ENCODE data around the gene USP40. TPM values are rescaled to one million over a fixed set of nuclear protein-coding genes. Genes with fewer than 3 reads are reported as not detected.

Gene USP40
- total RNA-seq, 1 donor from 2014 or later = 32.9 TPM

GRCh38 chr2:233565685-233566140, 869 bp downstream of the USP40 start:
- Histone ChIP-seq H3K4me2 (peak overlapping the region; percentile 85), H3K4me3 (peak overlapping the region; percentile 75), H3K27ac (peak overlapping the region; percentile 98), H3K4me1 (peaks cover 9% of the 10 kb centered on the region), H3F3A (ENCODE audit: low read depth) (peaks cover 19% of the 10 kb centered on the region), H3K9me3 (ENCODE audit: low read depth) (no peaks in the 10 kb centered on the region), H4K20me1 (ENCODE audit: low read depth) (no peaks in the 10 kb centered on the region), H3K79me2 (ENCODE audit: low read depth) (no peaks in the 10 kb centered on the region), H2AFZ (replicated peaks) (peak overlapping the region; percentile 87), H3K27me3 (no peaks in the 10 kb centered on the region), H3K36me3 (no peaks in the 10 kb centered on the region), H3K9ac (peak overlapping the region; percentile 87)
- peak overlapping the region; percentile 95 for H3K4me3 Mint-ChIP-seq
- H3K4me1 Mint-ChIP-seq = peaks cover 6% of the 10 kb centered on the region
- H3K27me3 Mint-ChIP-seq (ENCODE audit: insufficient read depth, low read depth) = peaks cover 2% of the 10 kb centered on the region
- peak overlapping the region; percentile 83 for H3K27ac Mint-ChIP-seq
- H3K9me3 Mint-ChIP-seq = no peaks in the 10 kb centered on the region
- no peak for DNase-seq (ENCODE audit: low spot score)
- TF ChIP-seq, protein P1, sequence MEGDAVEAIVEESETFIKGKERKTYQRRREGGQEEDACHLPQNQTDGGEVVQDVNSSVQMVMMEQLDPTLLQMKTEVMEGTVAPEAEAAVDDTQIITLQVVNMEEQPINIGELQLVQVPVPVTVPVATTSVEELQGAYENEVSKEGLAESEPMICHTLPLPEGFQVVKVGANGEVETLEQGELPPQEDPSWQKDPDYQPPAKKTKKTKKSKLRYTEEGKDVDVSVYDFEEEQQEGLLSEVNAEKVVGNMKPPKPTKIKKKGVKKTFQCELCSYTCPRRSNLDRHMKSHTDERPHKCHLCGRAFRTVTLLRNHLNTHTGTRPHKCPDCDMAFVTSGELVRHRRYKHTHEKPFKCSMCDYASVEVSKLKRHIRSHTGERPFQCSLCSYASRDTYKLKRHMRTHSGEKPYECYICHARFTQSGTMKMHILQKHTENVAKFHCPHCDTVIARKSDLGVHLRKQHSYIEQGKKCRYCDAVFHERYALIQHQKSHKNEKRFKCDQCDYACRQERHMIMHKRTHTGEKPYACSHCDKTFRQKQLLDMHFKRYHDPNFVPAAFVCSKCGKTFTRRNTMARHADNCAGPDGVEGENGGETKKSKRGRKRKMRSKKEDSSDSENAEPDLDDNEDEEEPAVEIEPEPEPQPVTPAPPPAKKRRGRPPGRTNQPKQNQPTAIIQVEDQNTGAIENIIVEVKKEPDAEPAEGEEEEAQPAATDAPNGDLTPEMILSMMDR (IDR thresholded peaks at IDR 0.05) = no peak
- TF ChIP-seq EZH2phosphoT487 (IDR thresholded peaks at IDR 0.05) (no peak), EZH2 (IDR thresholded peaks at IDR 0.05) (no peak)
- peaks cover 4% of the 10 kb centered on the region for H3K36me3 Mint-ChIP-seq

DNA sequence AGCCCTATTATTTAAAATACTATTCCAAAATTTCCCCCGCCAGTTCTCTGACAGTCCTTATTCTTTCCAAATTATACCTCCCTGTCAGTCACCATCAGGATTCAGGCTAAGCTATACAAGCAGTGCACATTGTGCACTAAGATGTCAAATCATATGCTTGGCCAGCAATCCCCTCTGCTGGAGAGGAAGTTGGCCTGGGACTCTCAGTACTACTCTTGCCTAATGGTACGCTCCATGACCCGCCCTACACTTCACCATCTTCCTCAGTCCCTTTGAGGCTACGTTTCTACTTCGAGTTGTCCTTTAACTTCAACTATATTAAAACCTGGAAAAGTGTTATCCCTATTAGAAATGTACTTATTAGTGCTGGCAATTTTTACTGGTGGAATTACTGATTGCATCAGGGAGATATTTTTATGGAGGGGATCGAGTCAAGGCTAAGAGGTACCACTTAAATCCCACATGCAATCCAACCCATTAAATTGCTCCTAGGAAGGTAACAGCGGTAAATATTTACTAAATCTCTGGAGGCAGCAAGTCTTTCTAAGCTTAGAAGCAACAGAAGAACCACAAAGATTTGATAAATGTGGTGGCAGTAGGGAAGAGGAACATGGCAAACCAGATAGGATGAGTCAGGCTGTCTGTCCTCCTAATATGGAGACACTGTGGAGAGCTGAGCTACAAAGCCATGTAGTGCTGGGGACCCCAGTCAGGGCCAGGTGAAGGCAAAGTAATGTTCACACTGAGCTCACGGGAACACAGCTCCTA, 2.7 kb downstream of the USP40 start:
- no peaks in the 10 kb centered on the region for H3K27me3 ChIP-seq
- TF ChIP-seq EZH2phosphoT487 (IDR thresholded peaks at IDR 0.05) (no peak), EZH2 (IDR thresholded peaks at IDR 0.05) (no peak)
- TF ChIP-seq, protein P1 (IDR thresholded peaks at IDR 0.05) = no peak
- H3K4me1 ChIP-seq = peaks cover 9% of the 10 kb centered on the region
- Mint-ChIP-seq H3K27ac (no peak overlapping the region), H3K4me1 (peaks cover 6% of the 10 kb centered on the region), H3K9me3 (no peaks in the 10 kb centered on the region), H3K36me3 (peaks cover 9% of the 10 kb centered on the region), H3K27me3 (ENCODE audit: insufficient read depth, low read depth) (peaks cover 2% of the 10 kb centered on the region), H3K4me3 (no peak overlapping the region)
- H3F3A ChIP-seq (ENCODE audit: low read depth) = peaks cover 19% of the 10 kb centered on the region
- DNase-seq (ENCODE audit: low spot score) = no peak
- H4K20me1 ChIP-seq (ENCODE audit: low read depth) = no peaks in the 10 kb centered on the region
- no peaks in the 10 kb centered on the region for H3K79me2 ChIP-seq (ENCODE audit: low read depth)
- no peak overlapping the region for H3K4me2 ChIP-seq
- H3K4me3 ChIP-seq = no peak overlapping the region
- no peak overlapping the region for H2AFZ ChIP-seq (replicated peaks)
- H3K27ac ChIP-seq = no peak overlapping the region
- H3K9me3 ChIP-seq (ENCODE audit: low read depth) = no peaks in the 10 kb centered on the region
- no peak overlapping the region for H3K9ac ChIP-seq
- no peaks in the 10 kb centered on the region for H3K36me3 ChIP-seq

- no peak overlapping the region for H3K9ac ChIP-seq
- DNase-seq (ENCODE audit: low spot score) = no peak
- TF ChIP-seq EZH2 (IDR thresholded peaks at IDR 0.05) (no peak), EZH2phosphoT487 (IDR thresholded peaks at IDR 0.05) (no peak)
- H3K79me2 ChIP-seq (ENCODE audit: low read depth) = no peaks in the 10 kb centered on the region
- Mint-ChIP-seq H3K36me3 (peaks cover 18% of the 10 kb centered on the region), H3K27me3 (ENCODE audit: insufficient read depth, low read depth) (peaks cover 3% of the 10 kb centered on the region), H3K4me3 (no peak overlapping the region), H3K27ac (no peak overlapping the region), H3K4me1 (peaks cover 4% of the 10 kb centered on the region), H3K9me3 (no peaks in the 10 kb centered on the region)
- H3K4me3 ChIP-seq = no peak overlapping the region
- H3F3A ChIP-seq (ENCODE audit: low read depth) = no peaks in the 10 kb centered on the region
- no peak overlapping the region for H2AFZ ChIP-seq (replicated peaks)
- no peaks in the 10 kb centered on the region for H3K36me3 ChIP-seq
- no peak overlapping the region for H3K27ac ChIP-seq
- H3K4me1 ChIP-seq = no peaks in the 10 kb centered on the region
- no peaks in the 10 kb centered on the region for H3K27me3 ChIP-seq
- no peaks in the 10 kb centered on the region for H3K9me3 ChIP-seq (ENCODE audit: low read depth)
- no peak overlapping the region for H3K4me2 ChIP-seq
- H4K20me1 ChIP-seq (ENCODE audit: low read depth) = no peaks in the 10 kb centered on the region
These were observed 9.5 kb downstream of the USP40 start for GRCh38 chr2:233556881-233557736.
